Caki2 (cell line): Measurements from ENCODE around the gene PUS3. TPM values are rescaled to one million over a fixed set of nuclear protein-coding genes. Genes with fewer than 3 reads are reported as not detected.
A peak's percentile ranks its signal among the peaks of the same experiment; 100 is the strongest.
"Not testable (repeated sequence)": the region's sequence is repeated elsewhere in the genome, so short reads cannot be mapped to it uniquely, and the experiment has no call there.

Source experiments
- DNase-seq: peaks from one replicate; pipeline ENCODE4 v3.0.0-alpha.2; 2015; ENCODE audit warnings: low read depth
- in situ Hi-C: cut with HindIII; loops from 2 replicates; pipeline ENCODE4 v1.10.0; 2016; ENCODE audit warnings: low sequenced_read_pairs, low pct_unique_long_range_greater_than_20kb, mixed read lengths
- total RNA-seq: library from RNA; depleted of rRNA; stranded (reverse); fragments of >200 nt; shearing (Covaris generic); gene quantifications from 2 replicates; pipeline ENCODE4 v1.2.3, GENCODE V29; 2014; ENCODE audit warnings: low replicate concordance; rRNA removed

The PUS3 gene
- total RNA-seq, 1 experiment from 2014 or later, result 7.1 TPM

DNA sequence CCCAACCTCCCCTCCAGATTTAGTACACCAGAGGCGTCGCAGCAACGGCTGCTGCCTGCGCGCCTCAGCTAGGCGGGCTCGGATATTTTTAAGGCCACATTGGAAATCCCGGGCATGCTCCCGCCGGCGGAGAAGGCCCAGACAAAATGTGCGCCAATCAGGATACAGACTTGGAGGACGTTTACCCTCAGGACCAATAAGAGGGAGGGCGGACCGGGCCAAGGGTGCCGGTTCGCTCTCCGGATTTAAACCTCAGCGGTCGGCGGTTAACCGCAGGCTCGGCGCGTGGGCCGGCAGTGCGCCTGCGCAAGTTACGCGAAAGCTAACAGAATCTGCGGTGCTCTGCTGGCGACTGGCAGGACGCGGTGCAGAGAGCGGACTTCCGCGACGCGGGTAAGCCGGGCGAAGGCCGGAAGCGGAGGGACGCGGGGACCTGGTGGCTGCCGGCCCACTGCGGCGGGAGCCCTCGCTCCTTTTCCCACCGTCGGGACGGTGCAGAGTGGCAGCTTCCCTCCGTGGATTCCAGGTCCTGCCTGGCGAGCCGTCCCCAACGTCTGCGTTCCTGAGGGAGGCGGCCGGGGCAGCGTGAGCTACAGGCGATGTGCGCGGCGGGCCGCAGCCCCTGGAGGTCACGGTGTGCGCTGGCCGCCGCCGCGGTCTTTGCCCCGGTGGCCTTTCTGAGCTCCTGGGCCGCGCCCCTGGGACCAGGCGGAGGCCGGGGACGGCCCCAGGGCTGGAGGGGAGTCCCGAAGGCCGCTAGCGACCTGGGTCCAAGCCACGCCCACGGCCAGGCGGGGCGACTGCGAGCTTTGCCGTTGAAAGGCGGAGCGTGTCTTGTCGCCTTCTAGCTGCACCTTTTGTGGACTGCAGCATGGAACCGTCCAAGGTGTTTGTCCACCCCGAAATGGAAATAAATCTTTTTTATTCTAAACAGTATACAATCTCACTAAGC lies 15.4 kb downstream of the PUS3 start, which contains the start of gene HYLS1:
HYLS1 (plus strand) TSS at position 296 of the 952 bp plus-strand sequence. CDS start 11,701 bp downstream, outside the sequence.
- in situ Hi-C loops, result no loop called here

DNA sequence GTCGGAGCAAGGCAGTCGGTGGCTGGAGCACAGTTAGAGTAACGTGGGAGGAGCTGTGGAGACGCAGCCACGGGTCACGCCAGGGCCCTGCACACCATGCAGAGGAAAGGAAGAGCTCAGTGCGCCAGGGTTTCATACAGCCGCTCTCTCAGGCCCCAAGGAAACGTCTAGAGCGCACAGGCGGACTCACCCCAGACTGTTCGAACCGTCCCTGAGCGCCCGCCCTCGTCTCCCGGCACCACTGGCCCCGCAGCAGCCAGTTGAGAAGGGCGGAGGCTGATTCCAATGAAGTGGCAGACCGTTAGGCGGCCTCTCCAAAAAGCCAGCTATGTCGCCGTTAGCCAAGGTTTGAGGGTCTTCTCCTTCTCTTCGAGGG lies 16.0 kb downstream of the PUS3 start:
- in situ Hi-C loops, result no loop called here
- no peak for DNase-seq

More for the DNA sequence above, 15.4 kb downstream of the PUS3 start, which contains the start of gene HYLS1:
- peak; percentile 87 for DNase-seq

DNA sequence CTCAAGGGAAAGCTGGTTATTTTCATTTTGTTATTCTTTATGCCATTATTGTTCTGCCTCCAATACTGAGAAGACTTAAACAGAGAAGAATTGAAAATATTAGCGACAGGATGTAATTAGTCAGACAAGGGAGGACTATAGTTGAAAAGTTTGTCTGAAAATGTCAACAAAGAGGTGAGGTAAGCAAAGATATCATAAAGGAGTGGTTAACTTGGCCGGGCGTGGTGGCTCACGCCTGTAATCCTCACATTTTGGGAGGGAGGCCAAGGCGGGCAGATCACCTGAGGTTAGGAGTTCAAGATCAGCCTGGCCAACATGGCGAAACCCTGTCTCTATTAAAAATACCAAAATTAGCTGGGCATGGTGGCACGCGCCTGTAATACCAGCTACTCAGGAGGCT lies 19.6 kb downstream of the PUS3 start:
- in situ Hi-C loops, result no loop called here
- no peak for DNase-seq

DNA sequence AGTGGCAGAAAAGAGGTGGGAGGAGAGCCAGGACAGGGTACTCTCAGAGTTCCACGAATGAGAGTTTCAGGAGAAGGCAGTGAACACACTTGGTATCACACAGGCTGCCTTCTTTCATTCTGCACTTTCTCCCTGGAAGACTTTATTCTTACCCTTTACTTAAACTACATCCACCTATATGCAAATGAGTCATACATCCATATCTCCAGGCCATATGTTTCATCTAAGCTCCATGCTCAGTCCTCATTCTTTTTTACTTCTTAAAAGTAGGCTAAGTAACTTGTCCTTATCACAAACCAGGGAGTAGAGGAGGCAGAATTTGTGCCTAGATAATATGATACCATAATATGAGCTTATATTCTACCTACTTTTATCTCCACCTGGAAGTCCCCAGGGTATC lies 21.7 kb downstream of the PUS3 start:
- no peak for DNase-seq
- in situ Hi-C loops, result no loop called here

DNA sequence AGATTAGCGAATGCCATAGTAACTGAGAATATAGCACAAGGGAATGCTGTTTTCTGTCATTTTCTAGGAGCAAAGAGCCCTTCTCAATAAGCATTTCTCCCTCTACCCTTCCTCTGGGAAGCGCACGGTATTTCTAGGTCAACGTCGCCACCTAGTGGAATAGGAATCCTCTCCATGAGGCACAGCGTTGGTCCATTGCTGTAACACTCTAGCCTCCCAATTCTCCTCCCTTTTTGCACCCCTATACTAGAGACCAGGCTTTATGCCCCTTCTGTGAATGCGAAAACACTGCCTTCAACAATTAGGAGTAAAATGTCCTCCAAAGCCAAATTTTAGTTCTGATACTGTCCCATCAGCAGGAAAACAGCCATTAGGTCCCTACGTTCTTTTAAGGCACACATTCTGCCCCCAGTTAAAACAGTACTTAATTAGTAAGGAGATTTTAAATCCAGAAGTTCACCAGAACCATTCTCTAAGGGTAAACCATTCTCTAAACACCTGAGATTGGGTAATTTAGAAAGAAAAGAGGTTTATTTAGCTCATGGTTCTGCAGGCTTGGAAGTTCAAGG lies 28.4 kb downstream of the PUS3 start:
- in situ Hi-C loops, result no loop called here
- no peak for DNase-seq

DNA sequence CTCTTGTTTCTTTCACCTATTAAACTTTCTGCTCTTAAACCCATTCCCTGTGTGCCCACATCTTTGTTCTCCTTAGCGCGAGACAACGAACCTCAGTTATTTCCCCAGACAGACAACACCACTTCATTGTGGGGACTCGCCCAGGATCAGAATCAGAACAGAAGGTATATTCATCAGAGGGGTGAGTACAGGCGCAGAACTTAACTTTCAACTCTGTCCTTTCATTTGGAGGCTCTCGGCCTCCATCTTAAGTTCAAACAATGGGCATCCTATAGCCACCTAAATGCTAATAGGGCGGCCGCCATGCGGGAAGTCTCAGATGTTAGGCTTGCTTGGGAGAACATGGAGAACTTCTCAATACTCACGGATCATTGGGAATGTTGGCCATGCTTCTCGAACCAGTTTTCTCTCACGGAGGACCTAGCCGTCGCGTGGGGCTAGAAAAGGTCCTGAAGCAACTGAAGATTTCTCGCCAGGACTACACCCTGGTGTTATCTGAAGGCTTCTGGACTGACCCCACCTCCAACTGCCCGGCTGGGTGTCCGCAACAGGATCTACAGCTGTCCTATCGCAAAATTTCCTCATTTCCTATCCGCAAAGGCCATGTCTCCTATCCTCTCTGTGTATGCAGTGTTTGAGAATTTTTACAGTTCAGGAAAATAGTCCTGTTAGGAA lies 29.0 kb downstream of the PUS3 start:
- in situ Hi-C loops, result no loop called here
- no peak for DNase-seq

DNA sequence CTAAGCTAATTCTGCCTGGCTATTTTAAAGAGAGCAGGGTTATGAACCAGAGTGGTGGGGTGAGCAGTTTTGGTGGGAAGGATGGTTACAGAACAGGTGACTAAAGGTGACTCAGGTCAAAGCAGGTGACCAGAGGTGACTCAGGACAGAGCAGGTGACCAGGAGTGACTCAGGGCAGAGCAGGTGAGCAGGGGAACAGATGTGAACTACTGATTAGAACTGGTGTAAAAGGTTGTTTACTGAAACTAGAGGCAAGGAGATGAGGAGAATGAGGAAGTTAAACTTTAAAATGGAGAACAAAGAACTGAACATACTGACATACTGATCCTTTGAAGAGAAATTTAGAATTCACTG lies 30.9 kb downstream of the PUS3 start:
- DNase-seq, result no peak
- in situ Hi-C loops, result no loop called here

DNA sequence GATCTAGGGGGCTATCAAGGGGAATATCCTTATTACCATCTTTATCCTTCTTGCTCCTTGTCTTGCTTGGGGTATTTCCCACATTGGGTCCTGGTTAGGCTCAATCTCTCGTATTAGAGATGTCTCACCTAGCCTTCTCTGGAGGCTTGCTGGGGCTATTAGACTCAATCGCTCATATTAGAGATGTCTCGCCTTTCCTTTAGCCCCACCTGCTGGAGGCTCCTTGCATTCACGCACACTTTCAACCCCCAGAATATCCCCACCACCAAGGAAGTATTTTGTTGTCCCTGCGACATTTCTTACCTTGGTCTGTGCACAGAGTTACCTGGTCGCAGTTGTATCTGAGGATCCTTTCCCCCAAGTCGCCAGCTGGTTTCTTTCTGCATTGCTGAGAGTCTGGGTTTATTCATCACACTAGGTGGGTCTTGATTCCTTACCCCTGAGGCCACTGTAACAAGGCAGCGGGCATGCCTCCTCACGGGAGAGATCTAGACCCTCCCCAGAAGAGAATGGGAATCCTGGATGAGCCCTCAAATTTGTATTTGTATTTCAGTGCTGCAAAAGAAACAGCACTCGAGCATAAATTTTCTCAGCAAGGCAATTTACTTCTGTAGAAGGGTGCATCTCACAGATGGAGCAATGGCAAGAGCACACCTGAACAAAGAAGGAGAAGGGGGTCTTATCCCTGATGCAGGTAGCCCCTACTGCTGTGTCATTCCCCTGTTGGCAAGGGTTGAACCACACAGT lies 31.4 kb downstream of the PUS3 start:
- DNase-seq, result no peak
- in situ Hi-C loops, result no loop called here

DNA sequence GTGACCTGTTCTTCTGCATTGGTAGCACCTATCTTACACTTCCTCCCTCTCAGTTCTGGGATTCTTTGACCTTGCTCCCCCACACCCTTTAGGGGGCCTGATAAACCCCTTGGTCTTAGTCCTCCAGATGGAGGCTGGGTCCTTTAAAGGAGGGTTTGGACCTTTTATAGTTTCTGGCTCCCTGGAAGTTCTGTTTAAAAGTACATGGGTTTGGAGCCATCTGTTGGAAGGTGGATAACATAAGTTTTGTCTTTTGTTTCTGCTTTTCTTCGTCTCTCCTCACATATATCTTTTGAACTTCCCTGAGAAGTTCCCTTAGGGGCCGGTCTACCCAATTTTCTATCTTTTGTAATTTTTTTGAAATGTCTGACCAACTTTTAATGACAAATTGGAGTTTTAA lies 33.5 kb downstream of the PUS3 start:
- in situ Hi-C loops, result no loop called here
- DNase-seq, result no peak

DNA sequence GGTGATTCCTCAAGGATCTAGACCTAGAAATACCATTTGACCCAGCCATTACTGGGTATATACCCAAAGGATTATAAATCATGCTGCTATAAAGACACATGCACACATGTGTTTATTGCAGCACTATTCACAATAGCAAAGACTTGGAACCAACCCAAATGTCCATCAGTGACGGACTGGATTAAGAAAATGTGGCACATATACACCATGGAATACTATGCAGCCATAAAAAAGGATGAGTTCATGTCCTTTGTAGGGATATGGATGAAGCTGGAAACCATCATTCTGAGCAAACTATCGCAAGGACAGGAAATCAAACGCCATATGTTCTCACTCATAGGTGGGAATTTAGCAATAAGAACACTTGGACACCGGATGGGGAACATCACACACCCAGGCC lies 37.7 kb downstream of the PUS3 start:
- in situ Hi-C loops, DNase-seq: not testable (repeated sequence)

DNA sequence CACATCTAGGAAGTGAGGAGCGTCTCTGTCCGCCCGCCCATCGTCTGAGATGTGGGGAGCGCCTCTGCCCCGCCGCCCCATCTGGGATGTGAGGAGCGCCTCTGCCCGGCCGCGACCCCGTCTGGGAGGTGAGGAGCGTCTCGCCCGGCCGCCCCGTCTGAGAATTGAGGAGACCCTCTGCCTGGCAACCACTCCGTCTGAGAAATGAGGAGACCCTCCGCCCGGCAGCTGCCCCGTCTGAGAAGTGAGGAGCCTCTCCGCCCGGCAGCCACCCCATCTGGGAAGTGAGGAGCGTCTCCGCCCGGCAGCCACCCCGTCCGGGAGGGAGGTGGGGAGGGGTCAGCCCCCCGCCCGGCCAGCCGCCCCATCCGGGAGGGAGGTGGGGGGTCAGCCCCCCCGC lies 40.2 kb downstream of the PUS3 start:
- in situ Hi-C loops, DNase-seq: not testable (repeated sequence)

DNA sequence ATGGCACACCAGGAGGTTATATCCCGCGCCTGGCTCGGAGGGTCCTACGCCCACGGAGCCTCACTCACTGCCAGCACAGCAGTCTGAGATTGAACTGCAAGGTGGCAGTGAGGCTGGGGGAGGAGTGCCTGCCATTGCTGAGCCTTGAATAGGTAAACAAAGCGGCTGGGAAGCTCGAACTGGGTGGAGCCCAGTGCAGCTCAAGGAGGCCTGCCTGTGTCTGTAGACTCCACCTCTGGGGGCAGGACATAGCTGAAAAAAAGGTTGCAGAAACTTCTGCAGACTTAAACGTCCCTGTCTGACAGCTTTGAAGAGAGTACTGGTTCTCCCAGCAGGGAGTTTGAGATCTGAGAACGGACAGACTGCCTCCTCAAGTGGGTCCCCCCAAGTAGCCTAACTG lies 45.3 kb downstream of the PUS3 start:
- DNase-seq, in situ Hi-C loops: not testable (repeated sequence)

DNA sequence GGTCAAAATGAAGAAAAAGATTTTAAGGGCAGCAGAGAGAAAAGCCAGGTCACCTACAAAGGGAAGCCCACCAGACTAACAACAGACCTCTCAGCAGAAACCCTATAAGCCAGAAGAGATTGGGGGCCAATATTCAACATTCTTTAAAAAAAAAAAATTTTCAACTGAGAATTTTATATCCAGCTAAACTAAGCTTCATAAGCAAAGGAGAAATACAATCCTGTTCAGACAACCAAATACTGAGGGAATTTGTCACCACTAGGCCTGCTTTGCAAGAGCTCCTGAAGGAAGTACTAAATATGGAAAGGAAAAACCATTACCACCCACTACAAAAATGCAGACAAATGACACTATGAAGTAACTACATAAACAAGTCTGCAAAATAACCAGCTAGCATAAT lies 56.8 kb downstream of the PUS3 start:
- no peak for DNase-seq
- in situ Hi-C loops, result no loop called here

Other genes with a start within 250 kb of the PUS3 start
- gene ACRV1, start 222.4 kb downstream of the PUS3 start, total RNA-seq, result not detected in 2 replicates
- gene PATE1, start 156.9 kb downstream of the PUS3 start, total RNA-seq, result not detected in 2 replicates
- not detected in 2 replicates for gene PATE2, start 124.4 kb downstream of the PUS3 start, total RNA-seq
- gene PATE3, start 115.1 kb downstream of the PUS3 start, total RNA-seq, result not detected in 2 replicates
- gene PATE4, start 69.9 kb downstream of the PUS3 start, total RNA-seq, result not detected in 2 replicates
- 6.5 and 7.9 TPM in 2 replicates for gene HYLS1, start 15.5 kb downstream of the PUS3 start, total RNA-seq
- gene DDX25, start 1.3 kb upstream of the PUS3 start, total RNA-seq, result not detected in 2 replicates
- not detected in 2 replicates for gene VSIG10L2, start 42.8 kb upstream of the PUS3 start, total RNA-seq
- gene CDON, start 159.7 kb upstream of the PUS3 start, total RNA-seq, result 2.2 TPM in 2 replicates